NCI-H128 (cell line): Measurements from ENCODE around the gene IPO9.
"Not testable (repeated sequence)": the region's sequence is repeated elsewhere in the genome, so short reads cannot be mapped to it uniquely, and the experiment has no call there.

Experiments
- DNase-seq: peaks from one replicate; lab custom pipeline; 2025; ENCODE audit not compliant: unreplicated experiment; lab: John Stamatoyannopoulos, UW

IPO9 gene

GRCh38 chr1:201808633-201808990 lies 20.3 kb upstream of the IPO9 start:
- DNase-seq: no peak

DNA sequence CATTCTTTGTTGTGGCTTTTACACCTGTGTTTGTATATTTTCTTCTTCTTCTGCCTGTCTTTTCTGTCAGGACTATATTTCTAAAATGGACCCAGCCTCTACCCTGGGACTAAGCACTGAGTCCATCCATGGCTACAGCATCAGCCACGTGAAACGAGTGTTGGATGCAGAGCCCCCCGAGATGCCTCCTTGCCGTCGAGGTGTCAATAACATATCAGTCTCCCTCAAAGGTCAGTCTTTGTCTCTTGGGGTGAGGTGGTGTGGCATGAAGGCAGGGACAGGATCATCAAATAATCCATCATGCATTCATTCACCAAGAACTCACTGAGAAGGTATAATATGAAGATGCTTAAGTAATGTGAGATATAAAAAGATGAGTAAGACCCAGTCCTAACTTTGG lies 19.1 kb upstream of the IPO9 start:
- no peak for DNase-seq

DNA sequence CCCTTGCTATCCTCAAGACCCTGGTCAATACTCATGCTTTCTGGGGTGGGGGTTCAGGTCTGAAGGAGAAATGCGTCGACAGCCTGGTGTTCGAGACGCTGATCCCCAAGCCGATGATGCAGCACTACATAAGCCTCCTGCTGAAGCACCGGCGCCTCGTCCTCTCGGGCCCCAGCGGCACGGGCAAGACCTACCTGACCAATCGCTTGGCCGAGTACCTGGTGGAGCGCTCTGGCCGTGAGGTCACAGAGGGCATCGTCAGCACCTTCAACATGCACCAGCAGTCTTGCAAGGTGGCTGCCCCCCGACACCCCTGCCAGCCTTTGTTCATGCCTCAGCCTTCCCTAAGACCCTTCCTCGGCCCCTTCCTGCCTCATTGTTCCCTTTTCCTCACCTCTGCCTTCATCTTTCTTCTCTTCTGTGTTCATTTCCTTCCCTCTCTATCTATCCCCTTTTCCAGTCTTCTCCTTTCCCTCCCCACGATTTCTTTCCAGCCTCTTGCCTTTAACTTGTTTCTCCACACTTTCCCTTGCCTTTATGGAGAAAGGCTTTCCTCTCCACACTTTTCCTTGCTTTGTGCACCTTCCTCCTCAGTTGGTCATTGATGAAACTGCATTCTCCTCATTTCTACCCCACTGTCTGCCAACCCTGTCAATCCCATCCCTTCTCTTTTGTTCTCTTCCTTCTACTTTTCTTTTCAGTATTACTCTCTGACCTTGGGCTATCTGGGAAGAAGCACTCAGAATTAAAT lies 18.3 kb upstream of the IPO9 start:
- no peak for DNase-seq

- DNase-seq: no peak
Measured at GRCh38 chr1:201813226-201813625, 15.7 kb upstream of the IPO9 start.

DNA sequence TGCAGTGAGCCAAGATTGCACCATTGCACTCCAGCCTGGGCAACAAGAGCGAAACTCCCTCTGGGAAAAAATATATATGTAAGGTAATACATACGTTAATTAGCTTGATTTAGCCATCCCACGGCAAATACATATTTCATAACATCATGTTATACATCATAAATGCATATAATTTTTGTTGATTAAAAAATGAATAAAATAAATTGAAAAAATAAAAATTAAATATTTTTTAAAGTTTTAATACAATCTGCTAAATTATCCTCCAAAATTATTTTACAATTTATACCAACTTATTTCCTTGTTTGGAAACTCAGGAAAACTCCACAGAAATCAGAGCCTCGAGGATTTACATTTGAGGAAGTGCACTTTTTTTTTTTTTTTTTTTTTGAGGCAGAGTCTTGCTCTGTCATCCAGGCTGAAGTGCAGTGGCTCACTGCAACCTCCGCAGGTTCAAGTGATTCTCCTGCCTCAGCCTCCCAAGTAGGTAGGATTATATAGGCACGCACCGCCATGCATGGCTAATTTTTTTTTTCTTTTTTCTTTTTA lies 12.6 kb upstream of the IPO9 start:
- DNase-seq: no peak

DNA sequence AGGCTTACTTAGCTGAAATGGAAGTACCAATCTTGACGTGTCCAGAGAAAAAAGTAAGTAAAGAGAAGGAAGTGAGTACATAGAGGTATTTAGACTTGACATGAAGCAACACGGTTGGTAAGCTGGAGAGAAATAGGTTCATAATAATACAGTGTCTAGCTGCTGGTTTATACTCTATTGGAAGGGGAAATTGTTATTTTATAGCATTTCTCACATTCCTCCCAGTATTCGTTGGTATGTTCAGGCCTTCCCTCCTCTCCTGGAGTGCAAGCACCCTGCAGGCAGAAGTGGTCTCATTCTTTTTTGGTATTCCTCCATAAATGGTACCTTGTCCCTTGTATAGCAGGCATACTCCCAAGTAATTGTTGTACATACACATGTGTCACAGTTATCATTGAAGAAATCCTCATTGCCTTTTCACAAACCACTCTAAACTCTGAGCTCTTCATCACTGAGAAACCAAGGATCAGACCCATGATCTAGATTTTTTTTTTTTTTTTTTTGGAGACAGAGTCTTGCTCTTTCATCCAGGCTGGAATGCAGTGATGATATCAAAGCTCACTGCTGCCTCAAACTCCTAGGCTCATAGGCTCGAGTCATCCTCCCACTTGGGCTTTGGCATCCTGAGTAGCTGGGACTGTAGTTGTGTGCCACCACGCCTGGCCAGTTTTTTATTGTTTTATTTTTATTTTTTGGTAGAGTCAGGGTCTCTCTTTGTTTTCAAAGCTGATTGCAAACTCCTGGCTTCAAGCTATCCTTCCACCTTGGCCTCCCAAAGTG lies 9.8 kb upstream of the IPO9 start:
- no peak for DNase-seq

- no peak for DNase-seq
Measured at GRCh38 chr1:201820413-201820812, 8.5 kb upstream of the IPO9 start.

DNA sequence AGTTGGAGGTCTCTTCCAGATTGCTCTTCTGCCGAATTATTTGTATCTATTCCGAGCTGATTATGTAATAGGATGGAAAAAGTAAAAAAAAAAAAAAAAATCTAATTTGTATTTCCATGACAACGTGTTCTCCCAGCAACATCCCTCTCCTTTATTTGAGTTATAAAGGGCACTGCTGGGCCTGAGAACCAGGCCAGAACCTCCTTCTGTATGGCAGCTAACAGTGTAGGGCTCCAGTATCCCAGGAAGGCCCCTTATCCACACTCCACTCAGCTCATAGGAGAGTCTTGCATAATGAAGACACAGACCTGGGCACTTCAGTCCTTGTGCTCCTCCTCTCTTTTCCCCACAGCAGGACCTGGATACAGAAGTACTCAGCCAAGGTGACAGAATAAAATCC lies 3.7 kb upstream of the IPO9 start:
- no peak for DNase-seq

DNA sequence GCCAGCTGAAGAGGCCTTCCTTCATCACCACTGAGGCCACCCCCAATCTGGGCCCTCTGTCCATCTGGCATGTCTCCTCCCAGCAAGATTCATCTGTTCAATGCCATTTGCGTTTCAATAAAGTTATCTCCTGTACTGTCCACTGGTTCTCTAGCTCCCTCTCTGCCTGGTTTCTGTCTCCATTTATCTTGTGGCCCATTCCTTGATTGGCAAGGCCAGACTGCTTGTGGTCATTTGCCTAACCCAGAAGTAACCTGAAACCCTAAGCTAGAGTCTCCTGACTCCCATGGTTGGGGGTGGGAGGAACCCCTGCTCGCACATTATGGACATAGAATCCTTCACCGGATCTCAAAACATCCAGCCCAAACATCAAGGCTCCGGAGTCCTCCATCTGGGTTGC lies 2.1 kb upstream of the IPO9 start:
- DNase-seq: no peak

GRCh38 chr1:201827321-201828216 lies 1.4 kb upstream of the IPO9 start:
- DNase-seq: no peak

DNA sequence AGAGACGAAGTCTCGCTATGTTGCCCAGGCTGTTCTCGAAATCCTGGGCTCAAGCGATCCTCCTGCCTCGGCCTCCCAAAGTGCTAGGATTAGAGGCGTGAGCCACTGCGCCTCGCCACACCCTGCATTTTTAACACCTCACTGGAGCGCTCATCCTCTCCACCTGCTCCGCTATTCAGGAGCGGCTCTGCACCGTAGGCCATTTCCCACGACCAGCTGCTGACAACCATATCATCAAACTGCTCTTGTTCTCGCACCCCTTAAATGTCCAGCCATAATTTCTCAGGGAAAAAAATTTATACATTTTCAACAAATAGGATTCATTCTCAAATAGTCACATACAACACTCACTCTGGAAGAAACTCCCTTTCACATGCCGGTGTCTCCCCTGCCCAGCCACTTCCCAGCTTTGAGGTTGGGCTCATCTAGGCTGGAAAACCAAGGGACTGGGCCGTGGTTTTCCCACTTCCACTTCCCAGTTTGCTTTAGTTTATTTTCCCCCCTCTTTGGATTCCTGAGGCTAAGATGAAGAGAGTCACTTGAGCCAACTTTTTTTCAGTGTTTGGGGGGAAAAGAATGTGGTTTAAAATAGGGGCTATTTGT lies 639 bp upstream of the IPO9 start:
- DNase-seq: no peak

DNA sequence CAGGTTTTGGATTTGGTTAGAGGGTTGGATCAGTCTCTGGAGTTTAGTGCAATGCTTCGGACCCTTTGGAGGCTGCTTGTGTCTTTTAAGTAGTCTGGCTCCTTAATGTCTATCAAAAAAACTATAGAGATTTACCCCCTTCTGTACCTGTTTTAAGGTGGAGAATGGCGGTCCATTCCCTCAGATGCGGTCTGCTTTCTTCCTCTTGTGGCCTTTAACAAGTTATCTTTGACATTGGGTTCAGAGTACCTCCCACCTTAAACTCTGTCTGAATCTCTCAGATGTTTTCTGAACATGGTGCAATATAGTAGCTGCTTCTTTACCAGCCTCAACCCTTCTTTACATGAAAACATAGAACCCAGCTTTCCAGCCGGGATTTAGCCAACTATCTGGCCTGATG lies 2.4 kb downstream of the IPO9 start:
- DNase-seq: no peak

DNA sequence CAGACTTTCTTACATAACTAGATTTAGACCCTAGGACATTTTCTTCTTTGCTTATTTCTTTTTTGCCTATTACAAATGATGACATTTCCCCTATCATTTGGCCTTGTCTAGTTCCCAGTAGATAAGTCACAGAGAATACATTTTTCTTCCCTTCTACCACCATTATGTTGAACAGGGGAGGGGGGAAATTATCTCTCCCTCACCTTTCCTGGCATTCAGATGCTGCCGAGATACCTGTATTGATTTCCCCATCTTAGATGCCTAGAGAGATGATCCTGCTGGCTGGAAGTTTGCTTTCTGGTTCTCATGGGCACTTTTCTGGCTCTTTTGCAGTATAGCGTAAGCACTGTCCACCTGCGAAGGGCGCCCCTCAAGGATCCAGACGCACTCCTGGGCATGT lies 5.7 kb downstream of the IPO9 start:
- no peak for DNase-seq

- no peak for DNase-seq
Measured at GRCh38 chr1:201838381-201838780, 9.4 kb downstream of the IPO9 start.

GRCh38 chr1:201839089-201839488 lies 10.1 kb downstream of the IPO9 start:
- not testable (repeated sequence) for DNase-seq

GRCh38 chr1:201840055-201840454 lies 11.1 kb downstream of the IPO9 start:
- DNase-seq: no peak

GRCh38 chr1:201840490-201840889 lies 11.5 kb downstream of the IPO9 start:
- no peak for DNase-seq

GRCh38 chr1:201841265-201841912 lies 12.4 kb downstream of the IPO9 start:
- no peak for DNase-seq

- no peak for DNase-seq
Measured at GRCh38 chr1:201842472-201843027, 13.6 kb downstream of the IPO9 start.
